GM23248 (cell line): Measurements from ENCODE around the gene DPP8.

Experiments
- EZH2 ChIP-seq: fragments of 200-600 bp; sonication (generic); IDR thresholded peaks from 2 replicates; pipeline ENCODE4 v1.6.1; 2018; ENCODE audit warnings: antibody characterized with exemption, mild to moderate bottlenecking; ENCODE audit not compliant: insufficient read depth, poor library complexity, severe bottlenecking
- EZH2phosphoT487 ChIP-seq: fragments of 200-600 bp; sonication (generic); IDR thresholded peaks from 2 replicates; pipeline ENCODE4 v1.6.1; 2018; ENCODE audit warnings: antibody characterized with exemption, moderate library complexity, mild to moderate bottlenecking, low read depth; ENCODE audit not compliant: insufficient read depth

GRCh38 chr15:65402961-65403360 lies 114.5 kb downstream of the DPP8 start:
- TF ChIP-seq EZH2, result no peak
- no peak for TF ChIP-seq EZH2phosphoT487
